A673 (cell line): Measurements from ENCODE around the gene AKIRIN1.
"Not testable (repeated sequence)": the region's sequence is repeated elsewhere in the genome, so short reads cannot be mapped to it uniquely, and the experiment has no call there.

Source experiments
- EZH2 ChIP-seq: fragments of 200-600 bp; sonication (generic); IDR thresholded peaks from 2 replicates; pipeline ENCODE4 v1.6.1; 2017; ENCODE audit warnings: borderline replicate concordance, low read depth, mild to moderate bottlenecking, mixed read lengths, antibody characterized with exemption, low read length; ENCODE audit not compliant: poor library complexity, severe bottlenecking
- TF ChIP-seq, protein P1 (sequence below): fragments of 300-800, 200-600 bp; sonication (generic); conservative IDR thresholded peaks from 2 replicates; pipeline ENCODE4 v1.5.1; 2017; ENCODE audit warnings: low read depth, mild to moderate bottlenecking, antibody characterized with exemption, low read length, moderate library complexity, mixed read lengths

DNA sequence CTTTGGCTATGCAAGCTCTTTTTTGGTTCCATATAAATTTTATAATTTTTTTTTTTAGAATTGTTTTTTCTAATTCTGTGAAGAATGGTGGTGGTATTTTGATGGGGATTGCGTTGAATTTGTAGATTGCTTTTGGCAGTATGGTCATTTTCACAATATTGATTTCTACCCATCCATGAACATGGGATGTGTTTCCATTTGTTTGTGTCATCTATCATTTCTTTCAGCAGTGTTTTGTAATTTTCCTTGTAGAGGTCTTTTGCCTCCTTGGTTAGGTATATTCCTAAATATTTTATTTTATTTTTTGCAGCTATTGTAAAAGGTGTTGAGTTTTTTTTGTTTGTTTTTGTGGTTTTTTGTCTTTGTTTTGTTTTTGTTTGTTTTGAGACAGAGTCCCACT, 29.4 kb downstream of the AKIRIN1 start:
- TF ChIP-seq, protein P1, sequence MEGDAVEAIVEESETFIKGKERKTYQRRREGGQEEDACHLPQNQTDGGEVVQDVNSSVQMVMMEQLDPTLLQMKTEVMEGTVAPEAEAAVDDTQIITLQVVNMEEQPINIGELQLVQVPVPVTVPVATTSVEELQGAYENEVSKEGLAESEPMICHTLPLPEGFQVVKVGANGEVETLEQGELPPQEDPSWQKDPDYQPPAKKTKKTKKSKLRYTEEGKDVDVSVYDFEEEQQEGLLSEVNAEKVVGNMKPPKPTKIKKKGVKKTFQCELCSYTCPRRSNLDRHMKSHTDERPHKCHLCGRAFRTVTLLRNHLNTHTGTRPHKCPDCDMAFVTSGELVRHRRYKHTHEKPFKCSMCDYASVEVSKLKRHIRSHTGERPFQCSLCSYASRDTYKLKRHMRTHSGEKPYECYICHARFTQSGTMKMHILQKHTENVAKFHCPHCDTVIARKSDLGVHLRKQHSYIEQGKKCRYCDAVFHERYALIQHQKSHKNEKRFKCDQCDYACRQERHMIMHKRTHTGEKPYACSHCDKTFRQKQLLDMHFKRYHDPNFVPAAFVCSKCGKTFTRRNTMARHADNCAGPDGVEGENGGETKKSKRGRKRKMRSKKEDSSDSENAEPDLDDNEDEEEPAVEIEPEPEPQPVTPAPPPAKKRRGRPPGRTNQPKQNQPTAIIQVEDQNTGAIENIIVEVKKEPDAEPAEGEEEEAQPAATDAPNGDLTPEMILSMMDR, result not testable (repeated sequence)
- TF ChIP-seq EZH2, result not testable (repeated sequence)
